Liver (tissue), 9 donors: Measurements from ENCODE around the gene ADAMTS15. TPM values are rescaled to one million over a fixed set of nuclear protein-coding genes. Genes with fewer than 3 reads are reported as not detected.

ENCODE experiments used
- DNase-seq: peaks from one replicate; pipeline ENCODE4 v3.0.0-alpha.2; 2017; ENCODE audit warnings: low spot score
- H3K27ac ChIP-seq, 2 donors: one replicate each; pipeline ENCODE4 v1.7.0; 2013; ENCODE audit warnings: inconsistent platforms in 2 of 2, low read length in 2 of 2, control low read depth in 1 of 2, low read depth in 1 of 2, mild to moderate bottlenecking in 1 of 2
- H3K27me3 ChIP-seq, 4 donors: one replicate each; pipeline versions ENCODE4 v1.6.1 to v1.7.0; 2013; ENCODE audit warnings: low read length in 3 of 4, inconsistent platforms in 1 of 4, mild to moderate bottlenecking in 1 of 4, moderate library complexity in 1 of 4; ENCODE audit not compliant: control insufficient read depth in 4 of 4, insufficient read depth in 4 of 4
- H3K36me3 ChIP-seq, 4 donors: one replicate each; pipeline versions ENCODE4 v1.6.1 to v1.7.0; 2013; ENCODE audit warnings: low read length in 3 of 4, mild to moderate bottlenecking in 3 of 4, low read depth in 1 of 4, moderate library complexity in 1 of 4; ENCODE audit not compliant: control insufficient read depth in 4 of 4, insufficient read depth in 3 of 4
- H3K4me1 ChIP-seq, 4 donors: one replicate each; pipeline versions ENCODE4 v1.6.1 to v1.7.0; 2013; ENCODE audit warnings: low read length in 3 of 4, mild to moderate bottlenecking in 3 of 4, moderate library complexity in 1 of 4; ENCODE audit not compliant: control insufficient read depth in 4 of 4, insufficient read depth in 4 of 4
- H3K4me3 ChIP-seq, 3 donors: one replicate each; pipeline versions ENCODE4 v1.6.1 to v1.7.0; 2013; ENCODE audit warnings: low read length in 3 of 3, control low read depth in 1 of 3, low read depth in 1 of 3, mild to moderate bottlenecking in 1 of 3
- H3K9ac ChIP-seq, 2 donors: one replicate each; pipeline ENCODE4 v1.7.0; 2013; ENCODE audit warnings: low read length in 2 of 2, mild to moderate bottlenecking in 2 of 2, moderate library complexity in 2 of 2, control low read depth in 1 of 2, low read depth in 1 of 2
- H3K9me3 ChIP-seq, 4 donors: one replicate each; pipeline versions ENCODE4 v1.6.1 to v1.7.0; 2013; ENCODE audit warnings: low read length in 3 of 4; ENCODE audit not compliant: control insufficient read depth in 4 of 4
- EGR1 ChIP-seq, 2 donors: IDR thresholded peaks; 2 replicates each; pipeline ENCODE4 v1.6.1; 2016 to 2018; ENCODE audit warnings: antibody characterized with exemption in 2 of 2, low read depth in 2 of 2
- FOXA1 ChIP-seq: IDR thresholded peaks from 2 replicates; pipeline ENCODE4 v1.6.1; 2016; ENCODE audit warnings: antibody characterized with exemption
- GABPA ChIP-seq, 2 donors: IDR thresholded peaks in 1 of 2; conservative IDR thresholded peaks in 1 of 2; 2 replicates each; pipeline ENCODE4 v1.6.1; 2016; ENCODE audit warnings: antibody characterized with exemption in 2 of 2, mild to moderate bottlenecking in 1 of 2, moderate library complexity in 1 of 2
- HNF4A ChIP-seq, 2 donors: conservative IDR thresholded peaks; 2 replicates each; pipeline ENCODE4 v1.6.1; 2016; ENCODE audit warnings: antibody characterized with exemption in 2 of 2, mild to moderate bottlenecking in 2 of 2
- HNF4G ChIP-seq: IDR thresholded peaks from 2 replicates; pipeline ENCODE4 v1.6.1; 2016; ENCODE audit warnings: antibody characterized with exemption
- JUND ChIP-seq, 2 donors: IDR thresholded peaks; 2 replicates each; pipeline ENCODE4 v1.6.1; 2016; ENCODE audit warnings: antibody characterized with exemption in 2 of 2
- NR2F2 ChIP-seq: IDR thresholded peaks from 2 replicates; pipeline ENCODE4 v1.6.1; 2016; ENCODE audit warnings: antibody characterized with exemption
- RAD21 ChIP-seq, 2 donors: IDR thresholded peaks; 2 replicates each; pipeline ENCODE4 v1.6.1; 2016; ENCODE audit warnings: antibody characterized with exemption in 2 of 2, mild to moderate bottlenecking in 2 of 2
- RXRA ChIP-seq, 2 donors: IDR thresholded peaks; 2 replicates each; pipeline ENCODE4 v1.6.1; 2017 to 2018; ENCODE audit warnings: antibody characterized with exemption in 2 of 2, mild to moderate bottlenecking in 1 of 2
- SP1 ChIP-seq: IDR thresholded peaks from 2 replicates; pipeline ENCODE4 v1.6.1; 2018; ENCODE audit warnings: antibody characterized with exemption, mild to moderate bottlenecking
- TAF1 ChIP-seq: conservative IDR thresholded peaks from 2 replicates; pipeline ENCODE4 v1.6.1; 2016; ENCODE audit warnings: antibody characterized with exemption, mild to moderate bottlenecking
- YY1 ChIP-seq: IDR thresholded peaks from 2 replicates; pipeline ENCODE4 v1.6.1; 2016; ENCODE audit warnings: antibody characterized with exemption, mild to moderate bottlenecking
- WGBS: extraction: QIAGEN DNeasy Blood & Tissue Kit; methylation state at CpG from one replicate; pipeline ENCODE4 v1.1.7; 2013; 5-methylcytosine and 5-hydroxymethylcytosine counted together
- polyA plus RNA-seq, 2 donors: library from polyadenylated mRNA; stranded (reverse) in 1 of 2; unstranded in 1 of 2; fragments of 200-250 nt in 1 of 2; fragments of >200 nt in 1 of 2; fragmentation: Nextera tagmentation in 1 of 2; extraction: Ambion mirVana in 1 of 2; gene quantifications; one replicate each; pipeline versions ENCODE4 v1.2.1 to v1.2.3, GENCODE V29; 2013 to 2015
- total RNA-seq, 2 donors: library from RNA; depleted of rRNA; stranded (reverse); fragments of >200 nt; gene quantifications; one replicate each; pipeline ENCODE4 v1.2.3, GENCODE V29; 2014
- TF ChIP-seq, protein P1 (sequence below): IDR thresholded peaks from 2 replicates; pipeline ENCODE4 v1.6.1; 2016; ENCODE audit warnings: antibody characterized with exemption
- TF ChIP-seq, protein P2 (sequence below): IDR thresholded peaks from 2 replicates; pipeline ENCODE4 v1.6.1; 2016; ENCODE audit warnings: antibody characterized with exemption
- TF ChIP-seq, protein P3 (sequence below): IDR thresholded peaks from 2 replicates; pipeline ENCODE4 v1.6.1; 2016; ENCODE audit warnings: antibody characterized with exemption, mild to moderate bottlenecking
- TF ChIP-seq, protein P4 (sequence below): fragments of 150-350 bp; IDR thresholded peaks from 2 replicates; pipeline ENCODE4 v1.5.1; 2017; ENCODE audit warnings: improper control_type of control experiment, low read depth, low read length; ENCODE audit not compliant: missing input control
- TF ChIP-seq, protein P5 (sequence below): IDR thresholded peaks from 2 replicates; pipeline ENCODE4 v1.6.1; 2016; ENCODE audit warnings: antibody characterized with exemption
- donor health status: healthy.
- donor health status: healthy.
- donor health status: healthy.
- donor health status: healthy.
- donor health status: healthy.

The ADAMTS15 gene
- total and polyA plus RNA-seq, 4 donors: 0.06 to 1.3 (median 0.77) TPM

DNA sequence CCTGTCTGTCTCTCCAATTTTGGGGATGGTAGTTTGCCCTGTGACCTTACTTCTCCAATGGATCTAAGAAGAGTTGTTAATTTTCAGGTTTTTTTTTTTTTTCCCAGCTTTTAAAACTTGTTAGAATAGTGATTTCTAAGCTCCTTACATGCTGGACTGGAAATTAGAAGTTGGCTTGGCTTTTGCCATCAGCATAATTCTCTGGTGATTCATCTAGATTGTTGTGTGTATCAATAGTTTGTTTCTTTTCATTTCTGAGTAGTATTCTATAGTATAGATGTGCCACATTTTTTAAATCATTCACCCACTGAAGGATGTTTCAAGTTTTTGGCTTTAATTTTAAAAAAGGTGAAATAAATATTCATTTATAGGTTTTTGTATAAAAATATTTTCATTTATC, 51.4 kb downstream of the ADAMTS15 start (continued):
- TF ChIP-seq NR2F2: no peak
- TF ChIP-seq TAF1: no peak
- no peak for TF ChIP-seq HNF4A (conservative IDR thresholded peaks at IDR 0.05)

DNA sequence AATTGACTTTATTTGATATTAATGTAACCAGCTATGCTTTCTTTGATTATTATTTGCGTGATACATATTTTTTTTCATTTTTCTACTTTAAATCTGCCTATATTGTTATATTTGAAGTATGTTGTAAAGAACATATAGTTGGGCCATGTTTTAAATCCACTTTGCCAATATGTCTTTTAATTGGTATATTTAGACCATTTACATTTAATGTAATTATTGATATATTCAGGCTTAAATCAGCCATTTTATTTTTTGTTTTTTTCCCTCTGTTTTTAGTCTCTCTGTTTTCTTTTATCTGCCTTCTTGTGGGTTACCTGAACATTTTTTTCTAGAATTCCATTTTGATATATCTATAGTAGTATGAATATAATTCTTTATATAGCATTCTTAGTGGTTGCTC, 55.9 kb downstream of the ADAMTS15 start:
- Histone ChIP-seq H3K9ac (no peak overlapping the region), H3K4me1 (no peaks in the 10 kb centered on the region), H3K9me3 (peaks cover 0 to 2% (median under 1%) of the 10 kb centered on the region in 4 donors), H3K4me3 (no peak overlapping the region), H3K27ac (no peak overlapping the region), H3K36me3 (no peaks in the 10 kb centered on the region), H3K27me3 (peaks cover 0 to 3% (median 0%) of the 10 kb centered on the region in 4 donors)
- 79% methylated on average over 1 of the region's 1 CpG for WGBS
- TF ChIP-seq, protein P1, sequence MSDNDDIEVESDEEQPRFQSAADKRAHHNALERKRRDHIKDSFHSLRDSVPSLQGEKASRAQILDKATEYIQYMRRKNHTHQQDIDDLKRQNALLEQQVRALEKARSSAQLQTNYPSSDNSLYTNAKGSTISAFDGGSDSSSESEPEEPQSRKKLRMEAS: no peak
- TF ChIP-seq SP1: no peak
- TF ChIP-seq GABPA (IDR thresholded peaks at IDR 0.05 in 1 of 2, conservative IDR thresholded peaks at IDR 0.05 in 1 of 2): no peak
- no peak for TF ChIP-seq TAF1
- TF ChIP-seq RXRA (IDR thresholded peaks at IDR 0.05): no peak
- TF ChIP-seq, protein P2, sequence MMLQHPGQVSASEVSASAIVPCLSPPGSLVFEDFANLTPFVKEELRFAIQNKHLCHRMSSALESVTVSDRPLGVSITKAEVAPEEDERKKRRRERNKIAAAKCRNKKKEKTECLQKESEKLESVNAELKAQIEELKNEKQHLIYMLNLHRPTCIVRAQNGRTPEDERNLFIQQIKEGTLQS: no peak
- no peak for TF ChIP-seq NR2F2
- TF ChIP-seq JUND (IDR thresholded peaks at IDR 0.05): no peak
- TF ChIP-seq, protein P3, sequence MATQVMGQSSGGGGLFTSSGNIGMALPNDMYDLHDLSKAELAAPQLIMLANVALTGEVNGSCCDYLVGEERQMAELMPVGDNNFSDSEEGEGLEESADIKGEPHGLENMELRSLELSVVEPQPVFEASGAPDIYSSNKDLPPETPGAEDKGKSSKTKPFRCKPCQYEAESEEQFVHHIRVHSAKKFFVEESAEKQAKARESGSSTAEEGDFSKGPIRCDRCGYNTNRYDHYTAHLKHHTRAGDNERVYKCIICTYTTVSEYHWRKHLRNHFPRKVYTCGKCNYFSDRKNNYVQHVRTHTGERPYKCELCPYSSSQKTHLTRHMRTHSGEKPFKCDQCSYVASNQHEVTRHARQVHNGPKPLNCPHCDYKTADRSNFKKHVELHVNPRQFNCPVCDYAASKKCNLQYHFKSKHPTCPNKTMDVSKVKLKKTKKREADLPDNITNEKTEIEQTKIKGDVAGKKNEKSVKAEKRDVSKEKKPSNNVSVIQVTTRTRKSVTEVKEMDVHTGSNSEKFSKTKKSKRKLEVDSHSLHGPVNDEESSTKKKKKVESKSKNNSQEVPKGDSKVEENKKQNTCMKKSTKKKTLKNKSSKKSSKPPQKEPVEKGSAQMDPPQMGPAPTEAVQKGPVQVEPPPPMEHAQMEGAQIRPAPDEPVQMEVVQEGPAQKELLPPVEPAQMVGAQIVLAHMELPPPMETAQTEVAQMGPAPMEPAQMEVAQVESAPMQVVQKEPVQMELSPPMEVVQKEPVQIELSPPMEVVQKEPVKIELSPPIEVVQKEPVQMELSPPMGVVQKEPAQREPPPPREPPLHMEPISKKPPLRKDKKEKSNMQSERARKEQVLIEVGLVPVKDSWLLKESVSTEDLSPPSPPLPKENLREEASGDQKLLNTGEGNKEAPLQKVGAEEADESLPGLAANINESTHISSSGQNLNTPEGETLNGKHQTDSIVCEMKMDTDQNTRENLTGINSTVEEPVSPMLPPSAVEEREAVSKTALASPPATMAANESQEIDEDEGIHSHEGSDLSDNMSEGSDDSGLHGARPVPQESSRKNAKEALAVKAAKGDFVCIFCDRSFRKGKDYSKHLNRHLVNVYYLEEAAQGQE: no peak
- TF ChIP-seq EGR1 (IDR thresholded peaks at IDR 0.05; ENCODE audit: low read depth in 2 of 2): no peak
- TF ChIP-seq, protein P4, sequence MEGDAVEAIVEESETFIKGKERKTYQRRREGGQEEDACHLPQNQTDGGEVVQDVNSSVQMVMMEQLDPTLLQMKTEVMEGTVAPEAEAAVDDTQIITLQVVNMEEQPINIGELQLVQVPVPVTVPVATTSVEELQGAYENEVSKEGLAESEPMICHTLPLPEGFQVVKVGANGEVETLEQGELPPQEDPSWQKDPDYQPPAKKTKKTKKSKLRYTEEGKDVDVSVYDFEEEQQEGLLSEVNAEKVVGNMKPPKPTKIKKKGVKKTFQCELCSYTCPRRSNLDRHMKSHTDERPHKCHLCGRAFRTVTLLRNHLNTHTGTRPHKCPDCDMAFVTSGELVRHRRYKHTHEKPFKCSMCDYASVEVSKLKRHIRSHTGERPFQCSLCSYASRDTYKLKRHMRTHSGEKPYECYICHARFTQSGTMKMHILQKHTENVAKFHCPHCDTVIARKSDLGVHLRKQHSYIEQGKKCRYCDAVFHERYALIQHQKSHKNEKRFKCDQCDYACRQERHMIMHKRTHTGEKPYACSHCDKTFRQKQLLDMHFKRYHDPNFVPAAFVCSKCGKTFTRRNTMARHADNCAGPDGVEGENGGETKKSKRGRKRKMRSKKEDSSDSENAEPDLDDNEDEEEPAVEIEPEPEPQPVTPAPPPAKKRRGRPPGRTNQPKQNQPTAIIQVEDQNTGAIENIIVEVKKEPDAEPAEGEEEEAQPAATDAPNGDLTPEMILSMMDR: no peak
- TF ChIP-seq FOXA1: no peak
- no peak for DNase-seq

DNA sequence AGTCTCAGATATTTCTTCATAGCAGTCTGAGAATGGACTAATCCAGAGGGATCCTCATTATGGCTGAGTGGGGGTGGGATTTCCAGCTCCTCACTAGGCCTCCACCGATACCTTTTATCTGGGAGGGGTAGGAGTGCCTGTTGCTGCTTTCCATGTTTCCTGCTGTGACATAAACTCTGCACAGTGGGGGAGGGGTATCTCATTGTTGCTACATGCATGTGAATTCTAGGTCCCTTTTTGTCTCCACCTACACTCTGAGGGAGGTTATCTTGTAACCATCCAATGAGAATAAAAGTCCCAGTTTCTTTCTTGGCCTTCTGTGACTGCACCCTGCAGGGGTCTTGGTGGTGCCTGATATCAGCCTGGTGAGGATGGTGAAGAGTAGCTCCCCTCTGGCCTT, 60.5 kb downstream of the ADAMTS15 start:
- no peaks in the 10 kb centered on the region for H3K4me1 ChIP-seq
- WGBS: 84% methylated on average over 1 of the region's 1 CpG
- H3K9me3 ChIP-seq: peaks cover 0 to 2% (median under 1%) of the 10 kb centered on the region in 4 donors
- H3K9ac ChIP-seq: no peak overlapping the region
- H3K4me3 ChIP-seq: no peak overlapping the region
- H3K27ac ChIP-seq: no peak overlapping the region
- H3K27me3 ChIP-seq: no peaks in the 10 kb centered on the region
- H3K36me3 ChIP-seq: no peaks in the 10 kb centered on the region
- DNase-seq: no peak
- no peak for TF ChIP-seq RAD21 (IDR thresholded peaks at IDR 0.05)
- no peak for TF ChIP-seq GABPA (IDR thresholded peaks at IDR 0.05 in 1 of 2, conservative IDR thresholded peaks at IDR 0.05 in 1 of 2)
- TF ChIP-seq, protein P5, sequence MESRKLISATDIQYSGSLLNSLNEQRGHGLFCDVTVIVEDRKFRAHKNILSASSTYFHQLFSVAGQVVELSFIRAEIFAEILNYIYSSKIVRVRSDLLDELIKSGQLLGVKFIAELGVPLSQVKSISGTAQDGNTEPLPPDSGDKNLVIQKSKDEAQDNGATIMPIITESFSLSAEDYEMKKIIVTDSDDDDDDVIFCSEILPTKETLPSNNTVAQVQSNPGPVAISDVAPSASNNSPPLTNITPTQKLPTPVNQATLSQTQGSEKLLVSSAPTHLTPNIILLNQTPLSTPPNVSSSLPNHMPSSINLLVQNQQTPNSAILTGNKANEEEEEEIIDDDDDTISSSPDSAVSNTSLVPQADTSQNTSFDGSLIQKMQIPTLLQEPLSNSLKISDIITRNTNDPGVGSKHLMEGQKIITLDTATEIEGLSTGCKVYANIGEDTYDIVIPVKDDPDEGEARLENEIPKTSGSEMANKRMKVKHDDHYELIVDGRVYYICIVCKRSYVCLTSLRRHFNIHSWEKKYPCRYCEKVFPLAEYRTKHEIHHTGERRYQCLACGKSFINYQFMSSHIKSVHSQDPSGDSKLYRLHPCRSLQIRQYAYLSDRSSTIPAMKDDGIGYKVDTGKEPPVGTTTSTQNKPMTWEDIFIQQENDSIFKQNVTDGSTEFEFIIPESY: no peak
- TF ChIP-seq, protein P3: no peak
- TF ChIP-seq YY1: no peak
- TF ChIP-seq, protein P4: no peak
- no peak for TF ChIP-seq TAF1
- TF ChIP-seq HNF4G: no peak
- TF ChIP-seq FOXA1: no peak
